ENCODE results near the gene FANCG.

- no peak for TF ChIP-seq EZH2 (IDR thresholded peaks at IDR 0.05; ENCODE audit: borderline replicate concordance, insufficient read depth, low read depth, low read length, poor library complexity, severe bottlenecking)
- TF ChIP-seq CTCF (IDR thresholded peaks at IDR 0.05): no peak
Observed at GRCh38 chr9:35089434-35089833, 9.7 kb upstream of the FANCG start.
